NCI-H146 treated with DMSO at 0.1 percent for 48 hours (cell line): ENCODE results near the gene SPATA31A7.
"Not testable (repeated sequence)": the region's sequence is repeated elsewhere in the genome, so short reads cannot be mapped to it uniquely, and the experiment has no call there.

Experiments
- DNase-seq: peaks from one replicate; lab custom pipeline; 2025; ENCODE audit not compliant: unreplicated experiment; lab: John Stamatoyannopoulos, UW

SPATA31A7 gene

GRCh38 chr9:61189736-61190135, at the start of gene SPATA31A7:
SPATA31A7 (plus strand) TSS chr9:61190036; CDS start chr9:61190065, 29 bp downstream.
- not testable (repeated sequence) for DNase-seq

- not testable (repeated sequence) for DNase-seq
Measured at GRCh38 chr9:61226438-61226837, 36.6 kb downstream of the SPATA31A7 start.
